A204.1 (cell line): Measurements from ENCODE around the gene GTF3C4.
"Not testable (repeated sequence)": the region's sequence is repeated elsewhere in the genome, so short reads cannot be mapped to it uniquely, and the experiment has no call there.

Experiments used
- FAIRE-seq: peaks from 2 replicates; lab custom pipeline; 2012; peaks lifted over from hg19 to GRCh38; lab: Jason Lieb, UNC

Gene GTF3C4

DNA sequence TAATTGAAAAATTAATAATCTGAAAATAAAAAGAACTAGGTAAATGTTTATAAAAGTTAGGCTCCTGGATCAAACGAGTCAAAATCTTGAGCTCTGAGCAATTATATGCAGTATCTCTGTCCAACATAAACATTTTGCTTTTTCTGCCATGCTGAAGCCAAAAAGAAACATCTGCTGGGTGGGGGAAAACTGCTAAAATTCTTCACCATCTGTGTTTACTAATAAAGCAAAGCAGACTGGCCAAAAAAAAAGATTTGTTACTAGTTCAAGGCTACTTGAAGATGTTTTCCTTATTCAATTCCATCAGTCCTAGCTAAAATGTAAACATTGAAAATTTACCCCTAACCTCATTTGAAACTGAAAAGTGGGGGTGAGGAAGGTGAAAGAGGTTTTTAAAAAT lies 29.7 kb downstream of the GTF3C4 start:
- FAIRE-seq = no peak

DNA sequence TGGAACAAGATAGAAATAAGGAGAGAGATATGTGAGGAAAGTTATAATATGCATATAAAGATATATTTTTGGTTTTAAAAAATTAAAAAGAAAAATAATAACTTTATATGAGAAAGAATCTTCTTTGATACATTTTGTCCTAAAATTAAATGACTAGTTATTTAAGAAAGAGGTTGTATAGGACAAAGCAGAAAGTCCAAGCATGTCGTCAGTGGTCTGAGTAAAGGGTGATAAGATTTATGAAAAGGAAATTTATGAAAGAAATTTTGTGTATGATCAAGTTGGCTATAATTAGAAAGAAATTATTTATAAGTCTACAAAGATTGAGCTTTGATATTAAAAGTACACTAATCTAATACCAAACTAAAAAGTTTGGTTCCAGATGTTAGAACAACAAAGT lies 32.0 kb downstream of the GTF3C4 start:
- FAIRE-seq = no peak

DNA sequence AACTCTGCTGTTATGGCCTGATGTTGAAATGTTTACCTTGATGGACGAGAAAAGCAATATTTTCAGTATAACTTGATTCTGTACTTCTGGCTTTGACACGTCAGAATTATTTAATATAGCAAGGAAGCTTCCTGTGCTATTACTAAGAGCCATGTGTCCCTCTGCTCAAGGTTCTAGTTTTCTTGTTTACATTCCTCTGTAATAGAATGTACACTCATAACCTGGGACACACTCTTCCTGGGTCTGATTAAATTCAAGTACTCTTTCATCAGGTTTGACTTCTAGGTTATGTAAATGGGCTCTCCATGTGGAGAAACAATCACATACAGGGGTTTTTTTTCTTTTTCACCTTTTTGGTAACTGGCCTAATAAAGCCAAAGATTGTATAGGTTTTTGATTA lies 33.1 kb downstream of the GTF3C4 start:
- FAIRE-seq = no peak

DNA sequence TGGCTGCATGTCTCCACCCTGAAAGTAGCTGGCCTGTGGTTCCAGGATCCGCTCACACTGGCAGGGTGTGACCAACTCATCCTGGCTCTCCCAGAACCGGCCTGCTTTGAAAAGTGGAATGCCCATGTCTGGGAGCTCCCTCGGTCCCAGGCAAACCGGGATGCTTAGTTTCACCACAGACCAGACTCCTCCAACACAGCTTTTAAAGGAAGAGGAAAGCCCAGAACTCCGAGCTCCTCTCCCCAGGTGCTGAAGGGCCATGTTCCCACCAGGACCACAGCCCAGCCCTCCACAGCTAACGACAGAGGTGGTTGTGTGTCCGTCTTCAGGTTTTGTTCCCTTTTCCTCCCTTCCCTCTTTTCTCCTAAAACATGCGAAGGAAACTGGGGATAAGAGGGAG lies 38.0 kb downstream of the GTF3C4 start:
- FAIRE-seq = no peak

DNA sequence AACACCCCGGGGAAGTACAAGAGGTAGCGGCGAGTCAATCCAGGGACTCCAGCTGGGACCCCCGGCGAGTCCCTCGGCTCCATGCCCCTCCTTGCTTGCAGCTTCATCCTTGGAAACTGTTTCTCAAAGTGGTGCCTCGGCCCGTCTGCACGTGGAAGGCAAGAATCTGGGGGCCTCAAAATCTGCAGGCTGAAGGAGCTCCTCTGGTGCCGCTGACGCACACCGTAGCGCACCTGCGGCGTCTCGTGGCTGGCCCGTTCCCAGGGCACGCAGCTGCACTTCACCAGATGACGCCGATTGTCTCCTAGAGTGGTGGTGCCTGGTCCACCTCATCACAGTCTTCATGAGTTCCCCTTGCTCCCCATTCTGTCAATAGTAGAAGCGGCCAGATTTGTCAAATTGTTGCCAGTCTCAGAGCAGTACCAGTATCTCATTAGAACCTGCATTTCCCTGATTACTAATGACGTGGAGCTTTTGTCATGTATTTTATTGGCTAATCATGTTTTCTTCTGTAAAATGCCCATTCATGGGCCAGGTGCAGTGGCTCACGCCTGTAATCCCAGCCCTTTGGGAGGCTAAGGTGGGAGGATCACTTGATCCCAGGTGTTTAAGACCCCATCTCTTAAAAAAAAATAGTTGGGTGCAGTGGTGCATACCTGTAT lies 38.6 kb downstream of the GTF3C4 start:
- no peak for FAIRE-seq

DNA sequence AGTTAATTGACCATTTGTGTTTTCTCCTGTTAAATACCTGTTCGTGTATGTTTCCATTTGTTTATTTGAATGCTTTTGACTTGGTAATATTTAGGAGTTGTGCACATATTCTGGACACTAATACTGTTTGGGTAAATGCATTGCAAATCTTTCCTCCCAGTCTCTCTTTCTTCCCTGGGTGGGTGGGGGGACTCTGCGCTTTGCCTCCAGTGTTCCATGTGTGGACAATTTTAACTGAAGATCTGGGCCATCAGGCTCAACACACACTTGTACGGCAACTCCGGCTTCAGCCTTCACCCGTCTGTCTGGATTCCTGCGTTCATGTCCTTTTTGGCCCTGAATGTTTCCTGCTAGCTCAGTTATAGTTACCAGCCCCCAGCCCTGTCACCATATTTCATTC lies 40.1 kb downstream of the GTF3C4 start:
- FAIRE-seq = no peak

DNA sequence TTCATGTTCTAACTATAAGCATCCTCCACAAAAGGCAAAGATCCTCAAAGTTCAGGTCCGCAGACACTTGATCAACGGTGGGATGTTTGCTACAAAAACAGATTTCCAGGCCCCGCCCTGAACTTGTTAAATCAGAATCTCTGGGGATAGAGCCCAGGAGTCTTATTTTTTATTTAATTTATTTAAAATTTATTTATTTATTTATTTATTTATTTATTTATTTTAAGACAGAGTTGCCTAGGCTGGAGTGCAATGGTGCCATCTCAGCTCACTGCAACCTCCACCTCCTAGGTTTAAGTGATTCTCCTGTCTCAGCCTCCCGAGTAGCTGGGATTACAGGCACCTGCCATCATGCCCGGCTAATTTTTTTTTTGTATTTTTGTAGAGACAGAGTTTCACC lies 40.9 kb downstream of the GTF3C4 start:
- FAIRE-seq = not testable (repeated sequence)

DNA sequence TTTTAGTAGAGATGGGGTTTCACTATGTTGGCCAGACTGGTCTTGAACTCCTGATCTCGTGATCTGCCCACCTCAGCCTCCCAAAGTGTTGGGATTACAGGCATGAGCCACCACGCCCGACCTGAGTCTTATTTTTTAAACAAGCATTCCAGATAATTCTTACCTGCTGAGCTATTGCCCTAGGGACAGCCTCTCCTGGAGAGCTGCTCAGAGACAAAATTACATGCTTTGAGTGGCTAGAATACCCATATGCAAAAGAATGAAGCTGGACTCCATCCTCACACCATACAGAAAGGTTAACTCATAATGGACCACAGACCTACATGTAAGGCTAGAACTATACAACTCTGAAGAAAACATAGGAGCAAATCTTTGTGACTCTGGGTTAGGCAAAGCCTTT lies 41.6 kb downstream of the GTF3C4 start:
- no peak for FAIRE-seq

DNA sequence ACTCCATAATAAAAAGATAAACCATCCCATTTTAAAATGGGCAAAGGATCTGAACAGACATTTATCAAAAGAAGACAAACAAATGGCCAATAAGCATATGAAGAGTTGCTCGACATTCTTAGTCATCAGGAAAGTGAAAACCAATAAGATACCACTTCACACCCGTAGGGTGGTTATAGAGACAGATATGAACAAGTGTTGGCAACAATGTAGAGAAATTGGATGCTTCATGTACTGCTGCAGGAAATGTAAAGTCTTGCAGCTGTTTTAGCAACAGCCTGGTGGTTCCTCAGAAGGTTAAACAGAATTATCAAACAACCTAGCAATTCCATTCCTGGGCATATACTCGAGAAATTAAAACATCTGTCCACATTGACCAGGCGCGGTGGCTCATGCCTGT lies 42.5 kb downstream of the GTF3C4 start:
- FAIRE-seq = no peak

DNA sequence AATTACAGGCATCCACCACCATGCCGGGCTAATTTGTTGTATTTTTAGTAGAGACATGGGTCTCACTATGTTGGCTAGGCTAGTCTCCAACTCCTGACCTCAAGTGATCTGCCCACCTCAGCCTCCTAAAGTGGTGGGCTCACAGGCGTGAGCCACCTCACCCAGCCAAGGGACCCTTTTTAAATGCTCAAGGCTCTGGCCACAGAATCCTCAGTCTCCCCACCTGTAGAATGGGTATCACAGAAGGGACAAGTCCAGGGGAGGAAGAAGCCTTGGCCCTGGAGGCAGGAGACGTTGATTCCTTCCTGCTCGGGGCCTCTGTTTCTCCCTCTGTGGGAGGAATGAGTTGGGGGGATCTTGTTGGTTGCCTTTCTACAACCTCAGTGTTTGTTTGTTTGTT lies 45.7 kb downstream of the GTF3C4 start:
- no peak for FAIRE-seq

DNA sequence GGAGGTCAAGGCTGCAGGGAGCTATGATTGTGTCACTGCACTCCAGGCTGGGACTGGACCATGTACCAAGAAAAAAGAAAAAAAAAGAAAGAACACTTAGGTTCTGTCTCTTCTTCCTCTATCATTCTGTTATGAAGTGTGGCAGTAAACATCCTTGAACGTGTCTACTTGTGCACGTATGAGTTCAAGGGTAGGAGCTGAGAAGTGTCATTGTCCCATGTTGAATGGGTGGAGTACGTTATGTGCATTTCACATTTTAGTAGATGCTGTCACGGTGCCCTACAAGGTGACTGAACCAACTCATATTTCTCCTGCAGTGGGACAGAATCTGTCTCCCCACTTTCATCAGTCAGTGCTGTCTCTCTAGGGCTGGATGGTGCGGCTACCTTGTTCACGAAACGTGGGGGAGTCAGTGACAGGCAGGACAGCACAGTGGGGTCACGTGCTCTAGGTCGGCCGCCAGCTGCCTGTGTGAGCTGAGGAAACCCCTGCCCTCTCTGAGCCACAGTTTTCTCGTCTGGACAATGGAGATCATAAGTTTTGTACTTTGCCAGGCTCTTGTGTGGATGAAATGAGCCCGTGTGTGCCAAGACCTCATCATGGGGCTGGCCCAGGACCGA lies 47.2 kb downstream of the GTF3C4 start:
- no peak for FAIRE-seq

DNA sequence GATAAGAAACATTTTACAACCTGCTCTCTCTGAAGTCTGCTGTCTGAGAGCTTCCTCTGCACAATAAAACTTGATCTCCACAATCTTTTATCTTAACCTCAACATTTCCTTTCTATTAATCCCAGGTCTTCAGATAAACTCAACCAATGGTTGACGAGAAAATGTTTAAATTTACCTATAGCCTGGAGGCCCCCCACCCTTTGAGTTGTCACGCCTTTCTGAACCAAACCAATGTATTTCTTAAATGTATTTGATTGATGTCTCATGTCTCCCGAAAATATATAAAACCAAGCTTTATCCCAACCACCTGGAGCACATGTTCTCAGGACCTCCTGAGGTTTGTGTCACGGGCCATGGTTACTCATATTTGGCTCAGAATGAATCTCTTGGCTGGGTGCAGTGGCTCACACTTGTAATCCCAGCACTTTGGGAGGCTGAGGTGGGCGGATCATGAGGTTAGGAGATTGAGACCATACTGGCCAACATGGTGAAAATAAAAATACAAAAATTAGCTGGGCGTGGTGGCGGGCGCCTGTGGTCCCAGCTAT lies 48.2 kb downstream of the GTF3C4 start:
- not testable (repeated sequence) for FAIRE-seq

DNA sequence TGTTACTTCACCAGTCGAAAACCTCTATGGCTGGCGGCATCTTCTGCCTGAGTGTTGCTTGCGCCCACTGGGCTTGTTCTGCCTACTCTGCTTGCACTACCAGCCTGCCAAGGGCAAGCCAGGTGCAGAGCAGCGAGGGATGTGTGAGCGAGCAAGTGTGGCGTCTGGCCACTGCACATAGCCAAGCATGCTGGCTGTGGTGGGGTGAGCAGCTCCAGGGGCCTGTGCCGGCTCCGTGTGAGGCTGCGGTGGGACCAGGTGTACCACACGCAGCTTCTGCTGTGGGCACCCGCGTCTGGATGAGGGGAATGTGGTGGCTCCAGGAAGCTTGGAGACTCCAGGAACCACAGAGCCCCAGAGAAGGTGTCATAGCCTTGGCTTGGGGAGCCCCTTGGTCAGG lies 51.4 kb downstream of the GTF3C4 start:
- no peak for FAIRE-seq

DNA sequence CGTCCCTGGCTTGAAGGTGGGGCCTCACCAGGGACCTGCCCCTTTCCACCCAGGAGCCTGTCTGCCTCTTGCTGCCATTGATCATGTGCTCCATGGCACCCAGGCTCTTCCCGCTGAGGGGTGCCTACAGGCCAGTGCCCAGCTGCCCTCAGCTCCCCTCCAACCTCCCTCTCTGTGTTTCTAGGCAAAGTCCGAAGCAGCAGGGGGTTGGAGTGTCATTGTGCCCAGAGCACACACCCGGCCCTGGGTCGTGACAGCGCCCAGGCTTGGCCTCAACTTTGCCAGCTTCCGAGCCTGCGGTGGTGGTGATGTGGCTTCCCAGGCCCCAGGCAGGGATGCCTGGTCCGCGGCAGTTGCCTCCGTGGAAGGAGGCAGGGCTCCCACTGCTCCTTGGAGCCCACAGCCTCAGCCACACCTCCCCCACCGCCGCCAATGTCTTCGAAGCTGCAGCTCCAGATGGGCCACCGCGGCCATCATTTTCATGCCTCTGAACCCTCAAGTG lies 52.4 kb downstream of the GTF3C4 start:
- FAIRE-seq = no peak

DNA sequence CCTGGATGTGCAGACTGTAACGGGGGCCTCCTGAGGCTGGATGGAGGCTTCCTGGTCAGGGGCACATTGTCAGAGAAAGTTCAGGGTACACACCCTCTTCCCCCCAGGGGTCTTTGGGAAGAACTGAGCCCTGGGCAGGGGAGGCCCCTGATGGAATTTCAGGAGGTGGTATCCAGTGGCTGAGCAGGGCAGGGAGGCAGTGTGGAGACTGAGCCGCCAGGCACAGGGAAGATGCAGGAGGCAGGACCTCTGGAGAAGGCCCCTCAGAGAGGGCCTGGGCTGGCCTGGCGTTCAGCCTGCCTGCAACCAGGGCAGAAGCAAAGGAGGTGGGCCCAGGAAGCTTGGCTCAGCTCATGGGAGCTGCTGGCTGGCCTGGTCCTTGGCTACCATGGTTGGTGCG lies 53.5 kb downstream of the GTF3C4 start:
- FAIRE-seq = no peak

DNA sequence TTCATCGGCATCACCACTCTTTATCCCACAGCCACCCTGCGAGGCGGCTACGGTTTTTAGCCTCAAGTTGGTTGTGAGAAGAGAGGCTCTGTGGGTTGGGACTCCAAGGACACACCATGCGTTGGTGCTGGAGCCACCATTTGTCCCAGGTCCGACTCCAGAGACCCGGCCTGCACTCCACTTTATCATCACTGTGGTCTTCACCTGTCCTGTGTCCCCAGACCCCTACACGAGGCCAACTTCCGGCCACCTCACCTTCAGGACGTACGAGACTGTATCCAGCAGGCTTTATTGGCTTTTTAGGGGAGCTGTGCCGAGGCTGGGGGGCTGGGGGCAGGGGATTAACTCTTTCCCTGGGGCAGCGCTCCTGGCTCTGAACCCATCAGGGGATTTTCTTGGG lies 55.0 kb downstream of the GTF3C4 start:
- no peak for FAIRE-seq

DNA sequence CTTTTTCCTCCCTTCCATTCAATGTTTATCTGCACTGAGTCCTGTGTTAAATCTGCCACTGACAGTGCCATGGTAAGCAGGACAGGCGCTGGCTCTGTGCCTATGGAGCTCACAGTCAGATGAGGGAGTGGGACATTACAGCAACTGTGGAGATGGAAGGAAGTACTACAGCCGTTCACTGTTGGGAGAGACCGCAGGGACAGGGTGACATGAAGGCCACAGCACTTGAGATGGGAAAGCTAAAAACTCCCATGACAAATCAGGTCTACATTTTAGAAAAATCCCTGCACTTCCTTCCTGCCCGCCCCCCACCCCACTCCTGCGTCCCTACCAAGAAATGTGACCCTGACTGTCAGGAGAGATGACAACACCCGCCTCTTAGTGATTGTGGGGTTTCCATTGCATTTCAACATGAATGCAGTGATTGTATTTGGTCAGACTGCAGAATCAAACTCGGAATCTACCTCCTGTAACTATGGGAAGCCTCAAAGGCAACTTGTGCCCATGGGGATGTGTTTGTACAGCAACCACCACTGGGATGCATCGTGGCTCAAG lies 56.4 kb downstream of the GTF3C4 start:
- no peak for FAIRE-seq

DNA sequence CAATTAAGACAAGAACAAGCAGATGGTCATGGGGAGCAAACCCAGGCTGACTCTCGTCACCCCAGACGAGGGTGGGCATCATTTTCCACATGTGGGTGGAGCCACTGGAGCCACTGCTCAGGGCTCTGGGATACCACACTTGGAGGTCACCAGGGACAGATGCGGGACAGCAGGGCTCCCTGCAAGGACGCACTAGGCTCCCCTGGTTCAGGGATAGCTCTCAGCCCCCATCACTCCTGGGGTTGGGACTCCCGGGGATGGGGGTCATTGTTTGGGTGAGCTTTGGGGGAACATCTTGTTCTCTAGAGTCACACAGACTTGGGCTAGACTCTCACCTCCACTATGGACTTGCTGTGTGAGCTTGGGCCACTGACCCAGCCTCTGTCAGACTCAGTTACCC lies 57.8 kb downstream of the GTF3C4 start:
- no peak for FAIRE-seq

DNA sequence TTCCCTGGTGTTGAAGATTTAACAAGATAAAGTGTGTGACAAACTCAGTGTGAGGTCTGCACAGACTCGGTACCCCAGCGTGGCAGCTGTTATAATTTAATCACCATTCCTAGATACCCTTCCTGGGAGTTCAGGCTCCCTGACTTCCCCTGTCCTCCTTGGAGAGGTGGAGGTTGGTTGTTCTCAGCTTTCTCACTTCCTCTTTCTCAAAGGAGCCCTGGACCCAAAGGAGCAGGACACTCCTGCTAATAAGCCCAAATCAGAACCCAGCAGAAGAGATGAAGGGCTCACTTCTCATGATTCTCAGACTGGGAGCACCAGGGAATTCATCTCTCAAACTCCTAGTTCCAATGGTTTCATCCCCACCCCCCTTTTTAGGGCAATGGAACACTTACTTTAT lies 58.2 kb downstream of the GTF3C4 start:
- FAIRE-seq = no peak

DNA sequence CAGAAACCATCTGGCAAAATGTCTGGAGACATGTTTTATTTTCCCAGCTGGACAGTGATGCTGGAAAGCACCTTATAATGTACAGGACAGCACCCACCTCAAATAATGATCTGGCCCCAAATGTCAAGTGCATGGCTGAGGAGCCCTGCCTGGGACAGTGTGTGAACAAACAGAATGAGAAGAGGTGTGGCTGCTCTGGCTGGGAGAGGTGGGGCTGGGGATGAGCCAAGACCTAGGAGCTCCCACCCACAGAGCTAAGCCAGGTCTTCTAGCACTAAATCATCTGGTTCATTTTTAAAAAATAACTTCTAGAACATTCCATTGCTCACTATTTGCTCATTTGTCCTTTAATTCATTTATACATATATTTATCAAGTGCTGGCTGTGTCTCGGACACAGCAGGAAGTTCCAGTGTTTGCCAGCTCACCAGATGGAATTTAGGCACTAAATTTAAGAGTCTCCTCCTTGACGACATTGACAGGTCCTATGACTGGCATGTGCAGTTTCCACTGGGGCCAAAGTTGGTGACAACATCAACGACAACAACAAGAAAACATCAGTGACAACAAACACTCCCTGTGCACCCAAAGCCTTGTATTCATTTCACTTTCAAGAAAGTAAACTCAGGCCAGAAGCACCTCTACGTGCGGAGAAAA lies 59.1 kb downstream of the GTF3C4 start:
- no peak for FAIRE-seq

DNA sequence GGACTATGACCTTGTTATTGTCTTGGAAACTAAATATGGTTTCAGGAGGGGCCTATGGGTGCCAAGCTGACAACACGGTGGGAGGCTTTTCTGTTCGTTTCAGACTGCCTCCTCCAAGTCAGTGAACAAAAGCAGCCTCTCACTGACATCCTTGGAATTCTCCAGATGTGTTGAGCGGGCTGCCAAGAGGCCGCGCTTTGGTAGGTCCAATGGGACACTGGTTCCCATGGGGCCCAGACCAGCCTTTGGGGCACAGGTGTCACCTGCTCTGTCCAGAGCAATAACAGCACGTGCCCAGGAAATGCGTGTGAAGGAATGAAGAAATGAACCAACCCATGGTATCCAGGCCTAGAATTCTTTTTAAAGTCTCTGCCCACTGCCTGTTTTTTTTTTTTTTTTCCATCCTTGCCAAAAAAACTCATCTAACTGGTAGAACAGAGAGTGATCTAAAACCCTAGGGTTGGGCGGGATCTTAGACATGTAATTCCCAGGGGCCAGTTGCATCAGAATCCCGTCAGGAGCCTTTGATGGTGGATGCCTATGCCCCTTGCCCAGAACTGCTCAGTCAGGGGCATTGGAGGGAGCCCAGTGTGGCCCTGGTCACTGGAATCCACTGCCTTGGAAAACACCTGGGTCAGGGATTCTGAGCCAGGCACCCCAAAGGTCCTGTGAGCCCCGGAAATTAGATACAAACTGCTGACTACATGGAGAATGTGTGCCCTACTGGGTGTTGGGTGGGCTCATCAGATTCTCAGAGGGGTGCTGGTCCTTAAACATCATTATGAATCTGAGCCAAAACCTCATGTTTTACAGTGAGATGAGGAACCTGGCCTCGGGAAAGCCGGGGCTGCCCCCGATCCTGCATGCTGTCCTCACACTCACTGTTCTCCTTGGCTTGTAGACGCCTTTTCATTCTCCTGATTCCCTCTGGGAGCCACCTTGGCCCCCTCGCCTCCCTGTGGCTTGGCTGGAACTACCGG lies 60.1 kb downstream of the GTF3C4 start:
- FAIRE-seq = no peak

DNA sequence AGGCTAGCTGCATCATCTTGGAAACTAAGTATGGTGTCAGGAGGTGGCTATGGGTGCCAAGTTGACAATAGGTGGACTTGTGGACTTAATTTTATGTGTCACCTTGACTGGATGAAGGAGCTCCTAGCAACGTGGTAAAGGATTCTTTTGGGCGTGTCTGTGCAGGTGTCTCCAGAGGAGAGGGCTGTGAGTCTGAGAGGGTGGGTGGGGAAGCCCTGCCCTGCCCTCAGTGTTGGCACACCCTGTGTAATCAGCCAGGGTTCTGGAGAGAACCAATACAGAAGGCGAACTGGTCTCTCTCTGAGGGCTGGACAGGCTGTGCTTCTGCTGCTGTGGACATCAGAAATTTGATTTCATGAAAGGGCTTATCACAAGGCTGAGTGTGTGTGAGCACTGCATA lies 61.0 kb downstream of the GTF3C4 start:
- FAIRE-seq = no peak
